ENCODE data around the gene ING2.

ING2 gene

DNA sequence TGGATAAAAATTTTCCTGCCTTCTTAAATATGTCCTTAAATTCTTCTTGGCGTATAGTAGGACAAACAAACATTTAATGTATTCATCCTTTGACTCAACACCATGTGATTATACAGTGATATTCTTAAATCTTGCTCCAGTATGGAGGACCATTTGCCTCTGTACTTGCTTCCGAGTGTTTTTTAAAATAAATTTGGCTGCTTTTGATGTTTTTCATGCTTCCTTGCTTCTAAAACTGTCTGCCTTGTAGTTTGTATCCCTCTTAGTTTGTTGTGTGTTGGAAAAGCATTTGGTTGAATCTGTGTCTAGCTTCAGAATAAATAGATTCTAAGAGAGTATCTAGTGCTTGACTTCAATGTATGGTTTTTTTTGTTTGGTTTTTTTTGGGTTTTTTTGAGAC, 12.3 kb downstream of the ING2 start:
- no peaks in the 10 kb centered on the region for H3K4me1 ChIP-seq (ENCODE audit: control insufficient read depth in 5 of 5, insufficient read depth in 5 of 5, low read length in 5 of 5)
- H3K36me3 ChIP-seq (ENCODE audit: control insufficient read depth in 5 of 5, insufficient read depth in 5 of 5, low read length in 5 of 5): peaks cover 0 to 3% (median 0%) of the 10 kb centered on the region in 5 donors
- H3K9me3 ChIP-seq (ENCODE audit: control insufficient read depth in 5 of 5, low read length in 5 of 5): no peaks in the 10 kb centered on the region
- no peak overlapping the region for H3K4me3 ChIP-seq (ENCODE audit: low read depth in 1 of 5, low read length in 5 of 5)
- no peak overlapping the region for H3K9ac ChIP-seq (ENCODE audit: low read length in 5 of 5)
- H3K27me3 ChIP-seq (ENCODE audit: control insufficient read depth in 5 of 5, insufficient read depth in 4 of 5, low read length in 5 of 5): no peaks in the 10 kb centered on the region
- no peak overlapping the region for H3K27ac ChIP-seq (ENCODE audit: low read depth, low read length)

DNA sequence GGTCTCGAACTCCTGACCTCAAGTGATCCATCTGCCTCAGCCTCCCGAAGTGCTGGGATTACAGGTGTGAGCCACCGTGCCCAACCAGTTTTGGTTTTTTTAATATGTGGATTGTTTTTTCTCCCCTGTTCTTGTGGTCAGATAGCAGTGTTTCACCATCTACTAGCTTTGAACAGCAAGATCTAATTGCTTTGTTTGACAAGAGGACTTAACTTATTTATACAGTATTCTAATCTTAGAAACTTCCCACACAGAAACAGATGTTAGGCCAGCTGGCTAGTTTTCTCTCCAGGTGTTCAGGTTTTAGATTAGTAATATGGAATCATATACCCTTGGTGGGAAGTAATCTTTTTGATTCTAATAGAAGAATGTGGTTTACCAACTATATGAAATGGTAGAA, 12.9 kb downstream of the ING2 start:
- H3K9me3 ChIP-seq (ENCODE audit: control insufficient read depth in 5 of 5, low read length in 5 of 5): no peaks in the 10 kb centered on the region
- H3K4me3 ChIP-seq (ENCODE audit: low read depth in 1 of 5, low read length in 5 of 5): no peak overlapping the region
- peaks cover 0 to 3% (median 0%) of the 10 kb centered on the region in 5 donors for H3K36me3 ChIP-seq (ENCODE audit: control insufficient read depth in 5 of 5, insufficient read depth in 5 of 5, low read length in 5 of 5)
- no peak overlapping the region for H3K27ac ChIP-seq (ENCODE audit: low read depth, low read length)
- H3K4me1 ChIP-seq (ENCODE audit: control insufficient read depth in 5 of 5, insufficient read depth in 5 of 5, low read length in 5 of 5): no peaks in the 10 kb centered on the region
- H3K27me3 ChIP-seq (ENCODE audit: control insufficient read depth in 5 of 5, insufficient read depth in 4 of 5, low read length in 5 of 5): no peaks in the 10 kb centered on the region
- H3K9ac ChIP-seq (ENCODE audit: low read length in 5 of 5): no peak overlapping the region

DNA sequence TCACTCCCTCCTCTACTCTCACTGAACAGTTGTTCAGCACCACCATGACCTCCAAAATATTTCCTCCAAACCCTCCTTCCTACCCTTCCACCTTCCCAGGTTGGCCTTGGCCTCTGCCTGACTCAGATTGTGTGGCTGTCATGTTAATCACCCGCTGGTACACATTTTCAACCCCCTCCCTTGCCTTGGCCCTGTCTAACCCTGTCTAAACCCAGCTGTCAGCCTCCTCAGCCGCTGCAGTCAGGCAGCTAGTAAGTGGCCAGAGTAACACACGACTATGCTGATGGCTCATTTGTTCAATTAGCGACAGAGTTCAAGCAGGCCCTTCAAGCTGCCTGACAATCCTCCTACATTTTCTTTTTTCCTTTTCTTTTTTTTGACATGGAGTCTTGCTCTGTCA, 18.0 kb downstream of the ING2 start:
- no peaks in the 10 kb centered on the region for H3K36me3 ChIP-seq (ENCODE audit: control insufficient read depth in 5 of 5, insufficient read depth in 5 of 5, low read length in 5 of 5)
- H3K4me1 ChIP-seq (ENCODE audit: control insufficient read depth in 5 of 5, insufficient read depth in 5 of 5, low read length in 5 of 5): no peaks in the 10 kb centered on the region
- H3K4me3 ChIP-seq (ENCODE audit: low read depth in 1 of 5, low read length in 5 of 5): no peak overlapping the region
- no peak overlapping the region for H3K9ac ChIP-seq (ENCODE audit: low read length in 5 of 5)
- H3K27me3 ChIP-seq (ENCODE audit: control insufficient read depth in 5 of 5, insufficient read depth in 4 of 5, low read length in 5 of 5): no peaks in the 10 kb centered on the region
- no peak overlapping the region for H3K27ac ChIP-seq (ENCODE audit: low read depth, low read length)
- H3K9me3 ChIP-seq (ENCODE audit: control insufficient read depth in 5 of 5, low read length in 5 of 5): no peaks in the 10 kb centered on the region

DNA sequence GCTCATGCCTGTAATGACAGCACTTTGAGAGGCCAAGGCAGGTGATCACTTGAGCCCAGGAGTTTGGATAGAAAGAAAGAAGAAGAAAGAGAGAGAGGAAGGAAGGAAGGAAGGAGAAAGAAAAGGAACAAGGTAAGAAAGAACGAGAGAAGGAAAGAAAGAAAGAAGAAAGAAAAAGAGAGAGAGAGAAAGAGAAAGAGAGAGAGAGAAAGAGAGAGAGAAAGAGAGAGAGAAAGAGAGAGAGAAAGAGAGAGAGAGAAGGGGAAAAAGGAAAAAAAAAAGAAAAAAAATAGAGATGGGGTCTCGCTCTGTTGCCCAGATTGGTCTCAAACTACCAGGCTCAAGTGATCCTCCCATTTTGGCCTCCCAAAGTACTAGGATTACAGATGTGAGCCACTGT, 22.5 kb downstream of the ING2 start:
- H3K27ac ChIP-seq (ENCODE audit: low read depth, low read length): no peak overlapping the region
- no peaks in the 10 kb centered on the region for H3K9me3 ChIP-seq (ENCODE audit: control insufficient read depth in 5 of 5, low read length in 5 of 5)
- no peaks in the 10 kb centered on the region for H3K36me3 ChIP-seq (ENCODE audit: control insufficient read depth in 5 of 5, insufficient read depth in 5 of 5, low read length in 5 of 5)
- H3K9ac ChIP-seq (ENCODE audit: low read length in 5 of 5): no peak overlapping the region
- H3K4me3 ChIP-seq (ENCODE audit: low read depth in 1 of 5, low read length in 5 of 5): no peak overlapping the region
- H3K4me1 ChIP-seq (ENCODE audit: control insufficient read depth in 5 of 5, insufficient read depth in 5 of 5, low read length in 5 of 5): no peaks in the 10 kb centered on the region
- peaks cover 0 to 3% (median 0%) of the 10 kb centered on the region in 5 donors for H3K27me3 ChIP-seq (ENCODE audit: control insufficient read depth in 5 of 5, insufficient read depth in 4 of 5, low read length in 5 of 5)

DNA sequence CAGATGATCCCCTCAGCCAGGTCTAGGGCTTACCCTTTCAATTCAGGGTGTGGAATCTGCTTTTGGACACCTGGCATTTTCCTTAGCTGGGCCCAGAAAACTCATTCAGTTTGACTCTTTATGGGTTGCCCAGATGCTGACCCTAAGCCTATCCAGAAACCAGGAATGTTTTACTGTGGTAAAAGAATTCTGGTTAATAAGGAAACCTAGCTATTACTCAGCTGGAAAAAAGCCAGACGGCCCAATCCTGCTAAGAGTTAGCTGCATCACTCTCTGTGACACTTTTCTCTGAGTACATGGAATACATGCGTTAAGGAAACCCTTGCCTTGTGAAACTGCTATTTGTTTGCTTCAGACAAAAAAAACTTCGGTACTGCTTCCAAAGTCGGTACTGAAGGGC, 28.0 kb downstream of the ING2 start:
- no peaks in the 10 kb centered on the region for H3K9me3 ChIP-seq (ENCODE audit: control insufficient read depth in 5 of 5, low read length in 5 of 5)
- peaks cover 0 to 13% (median 3%) of the 10 kb centered on the region in 5 donors for H3K27me3 ChIP-seq (ENCODE audit: control insufficient read depth in 5 of 5, insufficient read depth in 4 of 5, low read length in 5 of 5)
- H3K27ac ChIP-seq (ENCODE audit: low read depth, low read length): no peak overlapping the region

DNA sequence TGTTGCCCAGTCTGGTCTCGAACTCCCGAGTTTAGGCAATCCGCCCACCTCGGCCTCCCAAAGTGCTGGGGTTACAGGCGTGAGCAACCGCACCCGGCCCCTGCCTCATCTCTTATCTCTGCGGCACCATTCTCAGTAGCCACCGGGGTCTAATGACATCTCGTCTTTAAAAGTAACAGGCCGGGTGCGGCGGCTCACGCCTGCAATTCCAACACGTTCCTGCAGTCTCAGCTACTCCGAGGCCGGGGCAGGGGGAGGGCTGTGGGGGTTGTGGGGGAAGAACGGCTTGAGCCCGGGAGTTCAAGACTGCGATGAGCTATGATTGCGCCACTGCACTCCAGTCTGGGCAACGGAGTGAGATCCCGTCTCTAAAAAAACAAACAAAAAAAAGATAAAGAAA, 28.8 kb downstream of the ING2 start:
- no peaks in the 10 kb centered on the region for H3K36me3 ChIP-seq (ENCODE audit: control insufficient read depth in 5 of 5, insufficient read depth in 5 of 5, low read length in 5 of 5)
- H3K27me3 ChIP-seq (ENCODE audit: control insufficient read depth in 5 of 5, insufficient read depth in 4 of 5, low read length in 5 of 5): peaks cover 2 to 16% (median 3%) of the 10 kb centered on the region in 5 donors
- no peak overlapping the region for H3K27ac ChIP-seq (ENCODE audit: low read depth, low read length)
- H3K4me3 ChIP-seq (ENCODE audit: low read depth in 1 of 5, low read length in 5 of 5): no peak overlapping the region
- no peaks in the 10 kb centered on the region for H3K9me3 ChIP-seq (ENCODE audit: control insufficient read depth in 5 of 5, low read length in 5 of 5)
- H3K4me1 ChIP-seq (ENCODE audit: control insufficient read depth in 5 of 5, insufficient read depth in 5 of 5, low read length in 5 of 5): no peaks in the 10 kb centered on the region
- no peak overlapping the region for H3K9ac ChIP-seq (ENCODE audit: low read length in 5 of 5)

More for the DNA sequence above, 28.0 kb downstream of the ING2 start:
- H3K36me3 ChIP-seq (ENCODE audit: control insufficient read depth in 5 of 5, insufficient read depth in 5 of 5, low read length in 5 of 5): no peaks in the 10 kb centered on the region
- no peak overlapping the region for H3K4me3 ChIP-seq (ENCODE audit: low read depth in 1 of 5, low read length in 5 of 5)
- no peaks in the 10 kb centered on the region for H3K4me1 ChIP-seq (ENCODE audit: control insufficient read depth in 5 of 5, insufficient read depth in 5 of 5, low read length in 5 of 5)
- no peak overlapping the region for H3K9ac ChIP-seq (ENCODE audit: low read length in 5 of 5)

DNA sequence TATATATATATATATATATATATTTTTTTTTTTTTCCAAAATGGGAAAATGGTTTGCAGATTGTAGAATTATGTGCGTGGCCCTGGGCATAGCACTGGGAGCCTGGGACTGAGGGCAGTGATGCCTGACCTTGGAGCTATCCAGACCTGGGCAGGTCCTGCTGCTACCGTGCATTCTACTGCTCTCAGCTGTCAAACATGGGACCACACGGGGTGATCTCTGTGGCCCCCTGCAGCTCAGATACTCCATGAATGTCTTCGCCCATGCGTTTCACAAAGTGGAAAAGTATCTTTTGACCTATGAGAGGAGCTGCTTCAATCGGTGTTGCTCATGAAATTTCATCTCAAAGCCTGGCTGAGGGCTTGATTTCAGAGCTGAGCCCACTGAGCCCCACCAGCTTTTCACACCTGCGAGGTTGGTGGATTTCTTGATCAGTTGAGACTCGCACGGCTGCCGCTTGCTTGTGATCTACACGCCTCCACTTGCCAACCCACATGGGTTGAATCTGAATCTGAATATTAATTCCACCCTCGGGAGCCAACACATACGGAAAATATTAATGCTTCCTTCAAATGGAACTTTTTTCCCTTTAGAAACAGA, 35.7 kb downstream of the ING2 start:
- Histone ChIP-seq H3K9ac (ENCODE audit: low read length in 5 of 5) (no peak overlapping the region), H3K36me3 (ENCODE audit: control insufficient read depth in 5 of 5, insufficient read depth in 5 of 5, low read length in 5 of 5) (no peaks in the 10 kb centered on the region), H3K4me1 (ENCODE audit: control insufficient read depth in 5 of 5, insufficient read depth in 5 of 5, low read length in 5 of 5) (peaks cover 0 to 10% (median 0%) of the 10 kb centered on the region in 5 donors), H3K27ac (ENCODE audit: low read depth, low read length) (no peak overlapping the region), H3K27me3 (ENCODE audit: control insufficient read depth in 5 of 5, insufficient read depth in 4 of 5, low read length in 5 of 5) (peaks cover 0 to 10% (median 4%) of the 10 kb centered on the region in 5 donors), H3K9me3 (ENCODE audit: control insufficient read depth in 5 of 5, low read length in 5 of 5) (peaks cover 2 to 12% (median 9%) of the 10 kb centered on the region in 5 donors), H3K4me3 (ENCODE audit: low read depth in 1 of 5, low read length in 5 of 5) (peak overlapping the region in 1 of 5 donors; percentile 42)

DNA sequence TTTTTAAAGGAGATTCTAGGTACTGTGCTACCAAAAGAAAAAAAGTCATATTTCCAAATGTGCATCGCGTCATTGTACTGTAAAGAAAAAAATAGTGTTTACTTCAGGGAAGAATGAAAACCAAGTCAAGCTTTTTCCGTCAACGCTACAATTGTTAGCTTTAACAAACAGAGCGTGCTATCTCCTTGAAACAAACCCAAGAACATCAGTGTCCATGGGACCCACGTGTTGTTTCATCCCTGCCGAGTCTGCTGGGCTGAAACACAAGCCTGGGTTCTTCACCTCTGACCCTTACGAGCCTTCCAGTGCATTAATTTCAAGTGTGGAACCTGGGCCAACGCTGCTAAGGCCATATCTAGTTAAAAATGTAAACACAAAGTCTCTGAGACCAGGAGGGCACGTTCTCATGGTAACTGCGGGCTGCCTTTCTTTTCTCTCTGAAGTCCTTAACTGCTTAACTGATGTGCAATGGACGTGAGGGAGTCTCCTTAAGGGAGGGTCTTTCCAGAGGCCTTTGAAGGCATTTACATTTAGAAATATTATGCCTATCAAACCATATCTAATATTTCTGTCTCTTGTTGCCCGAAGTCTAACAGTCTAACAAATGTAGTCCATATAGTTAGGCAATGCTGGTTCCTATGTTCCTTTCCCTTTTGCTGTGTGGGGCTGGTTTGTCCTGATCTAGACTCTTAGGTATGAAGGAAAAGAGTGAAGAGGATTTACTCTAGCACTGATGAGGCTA, 36.3 kb downstream of the ING2 start:
- peaks cover 2 to 12% (median 9%) of the 10 kb centered on the region in 5 donors for H3K9me3 ChIP-seq (ENCODE audit: control insufficient read depth in 5 of 5, low read length in 5 of 5)
- peaks cover 0 to 10% (median 4%) of the 10 kb centered on the region in 5 donors for H3K27me3 ChIP-seq (ENCODE audit: control insufficient read depth in 5 of 5, insufficient read depth in 4 of 5, low read length in 5 of 5)
- peak overlapping the region in 1 of 5 donors; percentile 42 for H3K4me3 ChIP-seq (ENCODE audit: low read depth in 1 of 5, low read length in 5 of 5)
- H3K4me1 ChIP-seq (ENCODE audit: control insufficient read depth in 5 of 5, insufficient read depth in 5 of 5, low read length in 5 of 5): peaks cover 0 to 10% (median 0%) of the 10 kb centered on the region in 5 donors
- H3K36me3 ChIP-seq (ENCODE audit: control insufficient read depth in 5 of 5, insufficient read depth in 5 of 5, low read length in 5 of 5): no peaks in the 10 kb centered on the region
- H3K9ac ChIP-seq (ENCODE audit: low read length in 5 of 5): no peak overlapping the region
- no peak overlapping the region for H3K27ac ChIP-seq (ENCODE audit: low read depth, low read length)

DNA sequence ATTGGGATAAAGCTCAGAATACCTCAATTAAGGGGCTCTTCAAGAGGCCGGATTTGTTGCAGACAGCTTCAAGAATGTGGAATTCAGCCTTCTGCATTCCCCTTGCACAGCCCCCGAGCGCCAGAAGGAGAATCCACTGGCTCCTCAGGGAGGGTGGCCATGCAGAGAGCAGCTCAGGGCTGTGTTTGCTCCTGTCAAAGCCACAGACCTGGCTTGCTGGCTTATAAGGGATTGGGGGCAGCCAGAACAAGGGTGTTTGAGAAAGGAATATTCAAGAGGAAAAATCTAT, 36.8 kb downstream of the ING2 start:
- Histone ChIP-seq H3K27ac (ENCODE audit: low read depth, low read length) (no peak overlapping the region), H3K4me1 (ENCODE audit: control insufficient read depth in 5 of 5, insufficient read depth in 5 of 5, low read length in 5 of 5) (peaks cover 0 to 10% (median 0%) of the 10 kb centered on the region in 5 donors), H3K36me3 (ENCODE audit: control insufficient read depth in 5 of 5, insufficient read depth in 5 of 5, low read length in 5 of 5) (no peaks in the 10 kb centered on the region), H3K9me3 (ENCODE audit: control insufficient read depth in 5 of 5, low read length in 5 of 5) (peaks cover 2 to 12% (median 9%) of the 10 kb centered on the region in 5 donors), H3K27me3 (ENCODE audit: control insufficient read depth in 5 of 5, insufficient read depth in 4 of 5, low read length in 5 of 5) (peaks cover 0 to 10% (median 4%) of the 10 kb centered on the region in 5 donors), H3K4me3 (ENCODE audit: low read depth in 1 of 5, low read length in 5 of 5) (no peak overlapping the region), H3K9ac (ENCODE audit: low read length in 5 of 5) (no peak overlapping the region)

DNA sequence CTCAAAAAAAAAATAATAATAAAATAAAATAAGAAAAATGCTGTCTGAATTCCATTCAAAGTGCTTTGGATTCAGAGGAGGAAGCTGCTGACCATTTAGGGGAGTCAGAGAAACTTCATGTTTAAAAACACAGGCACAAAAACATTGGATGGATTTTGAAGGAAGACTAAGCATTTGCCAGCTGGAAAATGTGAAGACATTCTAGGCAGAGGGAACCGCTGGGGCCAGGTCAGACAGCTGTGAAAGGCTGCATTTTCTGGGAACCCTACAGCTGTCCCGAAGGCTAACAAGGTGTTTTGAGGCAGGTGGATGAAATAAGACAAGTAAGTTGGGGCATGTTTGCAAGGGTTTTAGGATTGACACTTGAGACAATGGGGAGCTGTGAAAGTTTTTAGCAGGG, 38.6 kb downstream of the ING2 start:
- Histone ChIP-seq H3K4me3 (ENCODE audit: low read depth in 1 of 5, low read length in 5 of 5) (no peak overlapping the region), H3K27ac (ENCODE audit: low read depth, low read length) (no peak overlapping the region), H3K9ac (ENCODE audit: low read length in 5 of 5) (no peak overlapping the region), H3K9me3 (ENCODE audit: control insufficient read depth in 5 of 5, low read length in 5 of 5) (peaks cover 2 to 12% (median 9%) of the 10 kb centered on the region in 5 donors), H3K27me3 (ENCODE audit: control insufficient read depth in 5 of 5, insufficient read depth in 4 of 5, low read length in 5 of 5) (peaks cover 0 to 6% (median 4%) of the 10 kb centered on the region in 5 donors), H3K36me3 (ENCODE audit: control insufficient read depth in 5 of 5, insufficient read depth in 5 of 5, low read length in 5 of 5) (no peaks in the 10 kb centered on the region), H3K4me1 (ENCODE audit: control insufficient read depth in 5 of 5, insufficient read depth in 5 of 5, low read length in 5 of 5) (peaks cover 0 to 10% (median 0%) of the 10 kb centered on the region in 5 donors)

All from subcutaneous abdominal adipose tissue (tissue), 5 donors.